ENCODE data around the gene APCDD1L. TPM values are rescaled to one million over a fixed set of nuclear protein-coding genes. Genes with fewer than 3 reads are reported as not detected.

APCDD1L gene
- total RNA-seq, 4 donors from 2014 or later = 0.21 to 0.30 TPM; not detected in 2

GRCh38 chr20:58453391-58453790 lies 61.8 kb downstream of the APCDD1L start:
- 69 to 73% methylated on average over 5 of the region's 5 CpGs for WGBS, 2 donors
- Histone ChIP-seq H3K4me3 (no peak overlapping the region), H3K9me3 (peaks cover 0 to 9% (median 0%) of the 10 kb centered on the region in 4 donors), H3K27me3 (no peaks in the 10 kb centered on the region), H3K36me3 (peaks cover 0 to 49% (median 0%) of the 10 kb centered on the region in 3 donors), H3K27ac (no peak overlapping the region), H3K4me1 (peaks cover 0 to 3% (median 0%) of the 10 kb centered on the region in 4 donors)
- no peak for TF ChIP-seq CTCF (IDR thresholded peaks at IDR 0.05)
- no peak for TF ChIP-seq POLR2A (IDR thresholded peaks at IDR 0.05)
- TF ChIP-seq EP300 (IDR thresholded peaks at IDR 0.05) = no peak
- no peak for DNase-seq (ENCODE audit: low spot score in 2 of 2)

DNA sequence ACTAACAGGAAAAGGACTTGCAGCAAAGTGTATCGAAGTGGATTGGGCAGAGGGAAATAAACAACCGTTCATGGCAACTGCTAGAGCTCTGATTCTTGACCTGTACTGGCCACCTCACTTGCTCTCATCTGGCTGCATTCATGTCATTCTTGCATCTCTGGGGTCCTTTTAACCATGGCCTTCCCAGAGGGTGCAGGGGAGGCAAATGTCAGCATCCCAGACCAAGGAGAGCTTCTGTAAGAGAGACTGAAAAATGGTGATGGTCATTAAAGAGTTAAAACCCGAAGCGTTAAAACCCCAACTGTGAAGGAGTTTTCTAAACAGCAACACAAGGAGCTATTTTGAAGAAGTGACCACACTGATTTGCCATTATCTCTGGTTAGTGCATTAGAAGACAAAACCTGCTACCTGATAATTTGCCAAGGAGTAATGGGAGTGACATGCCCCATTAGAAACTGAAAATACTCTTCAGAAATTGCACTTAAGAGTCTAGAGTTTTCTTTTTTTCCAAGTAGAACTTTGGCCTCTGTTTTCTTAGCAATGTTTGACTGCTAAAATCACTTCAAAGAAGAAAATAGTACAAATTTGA lies 62.4 kb downstream of the APCDD1L start:
- Histone ChIP-seq H3K36me3 (peaks cover 0 to 47% (median 0%) of the 10 kb centered on the region in 3 donors), H3K4me1 (peaks cover 0 to 3% (median 0%) of the 10 kb centered on the region in 4 donors), H3K4me3 (no peak overlapping the region), H3K9me3 (peaks cover 0 to 9% (median 0%) of the 10 kb centered on the region in 4 donors), H3K27ac (no peak overlapping the region), H3K27me3 (no peaks in the 10 kb centered on the region)
- 20 to 41% methylated on average over 4 of the region's 4 CpGs for WGBS, 2 donors
- TF ChIP-seq CTCF (IDR thresholded peaks at IDR 0.05) = no peak
- TF ChIP-seq POLR2A (IDR thresholded peaks at IDR 0.05) = no peak
- no peak for TF ChIP-seq EP300 (IDR thresholded peaks at IDR 0.05)
- DNase-seq (ENCODE audit: low spot score in 2 of 2) = no peak

DNA sequence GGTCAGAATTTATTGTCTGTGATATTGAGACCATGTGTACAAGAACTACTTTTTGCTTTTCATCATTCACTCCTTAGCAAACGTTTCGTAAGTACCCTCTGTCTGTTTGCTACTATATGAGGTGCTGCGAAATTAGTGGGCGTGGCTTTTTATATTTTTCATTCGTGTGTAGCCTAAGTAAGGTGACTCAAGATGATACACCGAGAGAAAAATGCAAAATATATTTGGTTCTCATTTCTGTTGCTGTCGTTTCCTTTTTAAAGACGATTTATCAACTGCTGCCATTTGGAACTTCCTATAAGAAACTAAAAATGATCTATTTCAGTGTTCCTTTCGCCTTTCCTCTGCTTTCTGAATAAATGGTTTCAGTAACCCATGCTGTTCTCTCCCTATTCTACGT lies 64.9 kb downstream of the APCDD1L start:
- DNase-seq (ENCODE audit: low spot score in 2 of 2) = no peak
- WGBS, 2 donors = 74 to 79% methylated on average over 10 of the region's 10 CpGs
- Histone ChIP-seq H3K36me3 (peaks cover 0 to 48% (median 0%) of the 10 kb centered on the region in 3 donors), H3K9me3 (peaks cover 0 to 9% (median 0%) of the 10 kb centered on the region in 4 donors), H3K4me3 (no peak overlapping the region), H3K27me3 (no peaks in the 10 kb centered on the region), H3K4me1 (peaks cover 0 to 3% (median 0%) of the 10 kb centered on the region in 4 donors), H3K27ac (no peak overlapping the region)
- TF ChIP-seq CTCF (IDR thresholded peaks at IDR 0.05) (no peak), EP300 (IDR thresholded peaks at IDR 0.05) (no peak), POLR2A (IDR thresholded peaks at IDR 0.05) (no peak)

DNA sequence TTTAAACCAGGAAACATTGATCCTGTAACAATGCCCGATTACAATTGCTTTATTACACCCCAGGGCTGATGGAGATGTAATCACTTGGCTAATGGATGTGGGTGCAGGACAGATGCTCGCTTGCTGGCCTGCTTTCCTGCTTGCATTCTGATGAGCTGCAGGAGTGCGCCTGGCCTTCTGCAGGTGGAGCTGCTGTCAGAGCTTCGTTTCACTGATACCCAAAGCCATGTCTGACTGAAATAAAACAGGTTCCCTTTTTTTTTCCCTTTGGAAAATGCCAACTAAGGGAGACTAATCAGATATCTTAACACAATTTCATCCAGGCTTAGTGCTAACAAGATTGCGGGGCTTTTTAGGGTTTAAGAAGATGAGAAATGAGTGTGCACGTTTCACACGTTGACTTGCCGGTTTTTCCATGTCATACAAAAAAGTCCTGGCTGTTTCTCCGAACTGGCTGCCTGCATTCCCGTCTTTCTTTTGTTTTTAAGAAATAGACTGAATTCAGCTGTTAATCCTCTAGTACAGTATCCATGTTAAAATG lies 65.4 kb downstream of the APCDD1L start:
- H3K4me1 ChIP-seq = peaks cover 0 to 8% (median 0%) of the 10 kb centered on the region in 4 donors
- H3K27ac ChIP-seq = no peak overlapping the region
- H3K27me3 ChIP-seq = no peaks in the 10 kb centered on the region
- TF ChIP-seq CTCF (IDR thresholded peaks at IDR 0.05) (no peak), POLR2A (IDR thresholded peaks at IDR 0.05) (no peak), EP300 (IDR thresholded peaks at IDR 0.05) (no peak)
- no peak for DNase-seq (ENCODE audit: low spot score in 2 of 2)
- no peak overlapping the region for H3K4me3 ChIP-seq
- H3K36me3 ChIP-seq = peaks cover 0 to 53% (median 0%) of the 10 kb centered on the region in 3 donors
- peaks cover 0 to 9% (median 0%) of the 10 kb centered on the region in 4 donors for H3K9me3 ChIP-seq
- 73 to 77% methylated on average over 10 of the region's 10 CpGs for WGBS, 2 donors

DNA sequence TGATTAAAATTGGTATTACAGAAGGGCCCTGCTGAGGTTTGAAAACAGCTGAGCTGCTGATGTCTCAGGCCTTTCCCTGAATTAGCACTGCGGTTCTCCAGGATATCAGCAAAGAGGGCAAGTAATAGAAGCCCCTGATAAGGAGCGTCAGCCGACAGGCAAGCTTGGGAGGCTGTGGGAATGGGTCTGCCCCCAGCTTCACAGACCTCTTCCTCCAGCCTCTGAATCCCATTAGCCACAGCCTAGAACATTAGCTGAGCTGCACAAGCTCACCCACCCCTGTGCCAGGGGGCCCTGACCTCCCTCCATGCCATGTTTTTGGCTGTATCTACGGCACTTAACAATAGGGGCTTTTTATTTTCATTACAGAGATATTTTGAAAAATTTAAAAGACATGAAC lies 66.2 kb downstream of the APCDD1L start:
- peaks cover 0 to 10% (median 0%) of the 10 kb centered on the region in 4 donors for H3K4me1 ChIP-seq
- no peak overlapping the region for H3K27ac ChIP-seq
- WGBS, 2 donors = 57 to 58% methylated on average over 4 of the region's 4 CpGs
- H3K27me3 ChIP-seq = no peaks in the 10 kb centered on the region
- no peak overlapping the region for H3K4me3 ChIP-seq
- H3K9me3 ChIP-seq = peaks cover 0 to 2% (median 0%) of the 10 kb centered on the region in 4 donors
- TF ChIP-seq POLR2A (IDR thresholded peaks at IDR 0.05) = no peak
- no peak for TF ChIP-seq EP300 (IDR thresholded peaks at IDR 0.05)
- TF ChIP-seq CTCF (IDR thresholded peaks at IDR 0.05) = no peak
- no peak for DNase-seq (ENCODE audit: low spot score in 2 of 2)
- H3K36me3 ChIP-seq = peaks cover 0 to 53% (median 0%) of the 10 kb centered on the region in 3 donors
